H1 (cell line): Measurements from ENCODE around the gene DRD1. TPM values are rescaled to one million over a fixed set of nuclear protein-coding genes. Genes with fewer than 3 reads are reported as not detected.

ENCODE experiments used
- CTCF ChIA-PET: fragments of 300-600 bp; sonication (Branson Sonifier 250); formaldehyde crosslinking; loops from one replicate; lab custom pipeline; 2021; ENCODE audit not compliant: partially characterized antibody; lab: Charles Lee
- POLR2A ChIA-PET: fragments of 300-600 bp; sonication (Branson Sonifier 250); formaldehyde crosslinking; loops from one replicate; lab custom pipeline; 2021; ENCODE audit warnings: inconsistent platforms; ENCODE audit not compliant: partially characterized antibody; lab: Charles Lee
- DNase-seq, 2 experiments: peaks; one replicate each; pipeline versions ENCODE4 v3.0.0 to v3.0.0-alpha.2; 2010 to 2022; ENCODE audit warnings: low spot score in 2 of 2, low read depth in 1 of 2, mixed read lengths in 1 of 2
- FAIRE-seq: peaks from 2 replicates; lab custom pipeline; 2011; peaks lifted over from hg19 to GRCh38; lab: Jason Lieb, UNC
- H2AFZ ChIP-seq: 2 replicates; pipeline ENCODE4 v1.8.1; 2012; ENCODE audit warnings: low read length, inconsistent platforms
- H2AK5ac ChIP-seq: 2 replicates; pipeline ENCODE4 v1.6.1; 2013; ENCODE audit warnings: low read depth, low read length
- H2BK120ac ChIP-seq: replicated peaks from 2 replicates; pipeline ENCODE3; 2013; ENCODE audit warnings: low read depth, low read length, inconsistent platforms
- H2BK12ac ChIP-seq: 2 replicates; pipeline ENCODE4 v1.6.1; 2013; ENCODE audit warnings: low read depth, low read length
- H2BK15ac ChIP-seq: 2 replicates; pipeline ENCODE4 v1.6.1; 2013; ENCODE audit warnings: low read length
- H2BK20ac ChIP-seq: 2 replicates; pipeline ENCODE4 v1.6.1; 2013; ENCODE audit warnings: low read length
- H2BK5ac ChIP-seq: 2 replicates; pipeline ENCODE4 v1.6.1; 2013; ENCODE audit warnings: low read depth, low read length
- H3K14ac ChIP-seq: 2 replicates; pipeline ENCODE4 v1.6.1; 2013; ENCODE audit warnings: inconsistent platforms; ENCODE audit not compliant: insufficient read length
- H3K18ac ChIP-seq: 2 replicates; pipeline ENCODE4 v1.6.1; 2013; ENCODE audit warnings: low read length; ENCODE audit errors: extremely low read depth
- H3K23ac ChIP-seq: 2 replicates; pipeline ENCODE4 v1.6.1; 2013; ENCODE audit warnings: inconsistent platforms; ENCODE audit not compliant: insufficient read length
- H3K23me2 ChIP-seq: 2 replicates; pipeline ENCODE4 v1.6.1; 2013; ENCODE audit warnings: low read depth, low read length
- H3K27ac ChIP-seq: 2 replicates; pipeline ENCODE4 v1.6.1; 2011; ENCODE audit warnings: low read depth, low read length, inconsistent platforms
- H3K27me3 ChIP-seq, 4 experiments: replicated peaks in 1 of 4; 1 replicate in 1 of 4; 2 replicates in 3 of 4; pipeline versions ENCODE4 v1.6.1 to v1.8.1; 2011 to 2013; ENCODE audit warnings: low read length in 3 of 4, mild to moderate bottlenecking in 3 of 4, inconsistent platforms in 2 of 4, mixed read lengths in 2 of 4, moderate library complexity in 1 of 4; ENCODE audit not compliant: control insufficient read depth in 3 of 4, insufficient read depth in 3 of 4; ENCODE audit errors: extremely low read depth in 1 of 4
- H3K36me3 ChIP-seq, 4 experiments: 2 replicates each; pipeline versions ENCODE4 v1.6.1 to v1.8.1; 2011 to 2013; ENCODE audit warnings: mild to moderate bottlenecking in 4 of 4, low read length in 3 of 4, moderate library complexity in 2 of 4, control low read depth in 1 of 4, inconsistent platforms in 1 of 4; ENCODE audit not compliant: insufficient read depth in 4 of 4, control insufficient read depth in 2 of 4
- H3K4ac ChIP-seq: replicated peaks from 2 replicates; pipeline ENCODE3; 2013; ENCODE audit warnings: low read length, low read depth, mixed read lengths, inconsistent platforms; ENCODE audit not compliant: insufficient read length
- H3K4me1 ChIP-seq, 4 experiments: replicated peaks in 1 of 4; 1 replicate in 1 of 4; 2 replicates in 3 of 4; pipeline versions ENCODE4 v1.6.1 to v1.8.1; 2011 to 2013; ENCODE audit warnings: low read length in 3 of 4, inconsistent platforms in 2 of 4, mixed read lengths in 1 of 4; ENCODE audit not compliant: insufficient read depth in 4 of 4, control insufficient read depth in 3 of 4
- H3K4me2 ChIP-seq, 2 experiments: 2 replicates each; pipeline versions ENCODE4 v1.6.1 to v1.8.1; 2011 to 2013; ENCODE audit warnings: low read depth in 2 of 2, low read length in 2 of 2, control low read depth in 1 of 2, inconsistent platforms in 1 of 2, mild to moderate bottlenecking in 1 of 2; ENCODE audit not compliant: insufficient read depth in 1 of 2
- H3K4me3 ChIP-seq, 4 experiments: fragments of 200-600, 300-600 bp in 1 of 4; sonication (generic), shearing (Covaris generic), sonication (Bioruptor Twin) in 1 of 4; 2 replicates each; pipeline versions ENCODE4 v1.5.1 to v1.8.1; 2011 to 2016; ENCODE audit warnings: low read length in 4 of 4, low read depth in 3 of 4, control low read depth in 2 of 4, inconsistent platforms in 2 of 4, mild to moderate bottlenecking in 2 of 4, mixed read lengths in 1 of 4, moderate library complexity in 1 of 4; ENCODE audit not compliant: insufficient read depth in 2 of 4; ENCODE audit errors: extremely low read depth in 1 of 4
- H3K56ac ChIP-seq: replicated peaks from 2 replicates; pipeline ENCODE3; 2013; ENCODE audit warnings: low read depth, mild to moderate bottlenecking, mixed read lengths, low read length, inconsistent platforms; ENCODE audit not compliant: insufficient read length
- H3K79me1 ChIP-seq: 2 replicates; pipeline ENCODE4 v1.6.1; 2013; ENCODE audit warnings: low read depth, low read length, control low read depth
- H3K79me2 ChIP-seq, 2 experiments: 2 replicates each; pipeline versions ENCODE4 v1.6.1 to v1.8.1; 2012 to 2013; ENCODE audit warnings: low read length in 2 of 2, mild to moderate bottlenecking in 2 of 2, inconsistent platforms in 1 of 2; ENCODE audit not compliant: insufficient read depth in 2 of 2, control insufficient read depth in 1 of 2
- H3K9ac ChIP-seq, 4 experiments: replicated peaks in 1 of 4; 1 replicate in 1 of 4; 2 replicates in 3 of 4; pipeline versions ENCODE4 v1.6.1 to v1.8.1; 2011 to 2013; ENCODE audit warnings: low read depth in 3 of 4, low read length in 3 of 4, control low read depth in 2 of 4, mild to moderate bottlenecking in 2 of 4, moderate library complexity in 2 of 4, inconsistent platforms in 1 of 4; ENCODE audit errors: extremely low read depth in 1 of 4
- H3K9me3 ChIP-seq, 2 experiments: 2 replicates each; pipeline versions ENCODE4 v1.6.1 to v1.8.1; 2012 to 2013; ENCODE audit warnings: mild to moderate bottlenecking in 2 of 2, moderate library complexity in 2 of 2, control low read depth in 1 of 2, inconsistent platforms in 1 of 2, low read depth in 1 of 2, low read length in 1 of 2, mixed read lengths in 1 of 2; ENCODE audit not compliant: insufficient read depth in 2 of 2
- H4K20me1 ChIP-seq, 2 experiments: replicated peaks in 1 of 2; 2 replicates each; pipeline versions ENCODE3 to v1.8.1; 2011 to 2013; ENCODE audit warnings: inconsistent platforms in 2 of 2, low read length in 2 of 2, mild to moderate bottlenecking in 1 of 2; ENCODE audit not compliant: insufficient read depth in 2 of 2, control insufficient read depth in 1 of 2
- H4K5ac ChIP-seq: 2 replicates; pipeline ENCODE4 v1.6.1; 2013; ENCODE audit warnings: low read length, low read depth, mixed read lengths, inconsistent platforms; ENCODE audit not compliant: insufficient read length
- H4K8ac ChIP-seq: 2 replicates; pipeline ENCODE4 v1.8.0; 2013; ENCODE audit warnings: mild to moderate bottlenecking, moderate library complexity, low read length, inconsistent platforms; ENCODE audit not compliant: insufficient read depth; ENCODE audit errors: extremely low read depth
- H4K91ac ChIP-seq: replicated peaks from 2 replicates; pipeline ENCODE3; 2013; ENCODE audit warnings: low read length, mixed read lengths, inconsistent platforms; ENCODE audit not compliant: insufficient read length
- CREB1 ChIP-seq: IDR thresholded peaks from 2 replicates; pipeline ENCODE4 v1.6.1; 2012; ENCODE audit warnings: inconsistent platforms
- EGR1 ChIP-seq: IDR thresholded peaks from 2 replicates; pipeline ENCODE4 v1.6.1; 2011; ENCODE audit warnings: low read depth, low read length, borderline replicate concordance
- HDAC2 ChIP-seq, 2 experiments: fragments of 300-600 bp in 1 of 2; sonication (generic) in 1 of 2; IDR thresholded peaks; 2 replicates each; pipeline ENCODE4 v1.6.1; 2011 to 2012; ENCODE audit warnings: low read depth in 2 of 2, low read length in 2 of 2, mild to moderate bottlenecking in 2 of 2, moderate library complexity in 2 of 2, borderline replicate concordance in 1 of 2, inconsistent platforms in 1 of 2
- JUND ChIP-seq: IDR thresholded peaks from 2 replicates; pipeline ENCODE4 v1.6.1; 2011; ENCODE audit warnings: mild to moderate bottlenecking, improper control_type of control experiment, low read length
- KDM5A ChIP-seq: fragments of 200-600 bp; IDR thresholded peaks from 2 replicates; pipeline ENCODE4 v1.7.1; 2012; ENCODE audit warnings: mild to moderate bottlenecking, low read length, inconsistent platforms, mixed read lengths
- PHF8 ChIP-seq: fragments of 200-600 bp; sonication (generic); conservative IDR thresholded peaks from 2 replicates; pipeline ENCODE4 v1.7.1; 2012; ENCODE audit warnings: low read depth, mild to moderate bottlenecking, inconsistent platforms, low read length, moderate library complexity
- RAD21 ChIP-seq, 2 experiments: IDR thresholded peaks in 1 of 2; conservative IDR thresholded peaks in 1 of 2; 2 replicates each; pipeline ENCODE4 v1.6.1; 2011; ENCODE audit warnings: low read depth in 2 of 2, low read length in 2 of 2, improper control_type of control experiment in 1 of 2, inconsistent platforms in 1 of 2, mild to moderate bottlenecking in 1 of 2, moderate library complexity in 1 of 2
- RBBP5 ChIP-seq: IDR thresholded peaks from 2 replicates; pipeline ENCODE4 v1.7.1; 2012; ENCODE audit warnings: low read depth, mild to moderate bottlenecking, inconsistent platforms, low read length, moderate library complexity, borderline replicate concordance
- WGBS, 2 experiments: shearing (Covaris generic) in 1 of 2; methylation state at CpG; one replicate each; pipeline versions ENCODE4 v1.1.6 to v1.1.7; 2013 to 2015; ENCODE audit warnings: low lambda C conversion rate in 2 of 2, mixed read lengths in 2 of 2, inconsistent platforms in 1 of 2, low coverage in 1 of 2, missing lambda C conversion rate in 1 of 2; ENCODE audit not compliant: insufficient replicate concordance in 2 of 2, insufficient coverage in 1 of 2, insufficient read length in 1 of 2; ENCODE audit errors: extremely low coverage in 1 of 2, missing lambda C conversion rate in 1 of 2; 5-methylcytosine and 5-hydroxymethylcytosine counted together
- polyA plus RNA-seq, 7 experiments: library from polyadenylated mRNA; depleted of rRNA in 3 of 7; stranded (reverse) in 5 of 7; unstranded in 2 of 7; fragments of >200 nt in 5 of 7; fragments of 200-250 nt in 2 of 7; gene quantifications; 1 replicate in 5 of 7; 2 replicates in 1 of 7; 4 replicates in 1 of 7; pipeline versions ENCODE4 v1.2.1 to v1.2.3, GENCODE V29; 2011 to 2013; ENCODE audit warnings: missing spikeins in 2 of 7, mixed read lengths in 2 of 7
- total RNA-seq: library from RNA; stranded (reverse); fragmentation: NEBNext Ultra II Directional; extraction: Animal tissue kit (Norgen Biotek cat#: 25700); gene quantifications from 2 replicates; pipeline ENCODE4 v1.2.1, GENCODE V29; 2021

The DRD1 gene
- total and polyA plus RNA-seq, 2 of the 8 experiments (the other 6 are each of a cell fraction or from before 2014, with no cell fraction given) = 0.03 to 0.19 TPM

DNA sequence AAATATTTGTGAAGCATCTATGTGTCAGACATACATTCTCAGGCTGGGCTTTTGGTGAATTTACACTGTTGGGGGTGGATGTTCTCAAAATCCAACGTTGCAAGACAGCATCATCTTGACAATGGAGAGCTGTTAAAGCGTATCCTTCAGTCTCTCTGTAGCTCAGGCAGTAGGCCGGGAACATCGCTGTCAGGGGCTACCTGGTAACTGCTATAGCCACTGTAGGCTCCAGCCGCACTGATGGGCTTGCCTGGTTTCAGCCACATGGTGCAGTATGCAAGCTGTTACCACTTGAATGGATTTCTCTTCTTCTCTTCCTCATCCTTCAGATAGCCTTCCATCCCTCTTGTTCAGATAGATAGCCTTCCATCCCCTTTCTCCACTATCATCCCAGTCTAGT, 51.7 kb downstream of the DRD1 start:
- Histone ChIP-seq H3K27me3 (no peaks in the 10 kb centered on the region), H3K23ac (no peak overlapping the region), H3K4ac (no peak overlapping the region), H2BK5ac (no peak overlapping the region), H4K8ac (no peak overlapping the region), H2AFZ (no peak overlapping the region; the same call in 1 of the 2 replicates), H3K9me3 (peaks cover 3 to 4% of the 10 kb centered on the region in 2 experiments; a peak in 1 of 4 replicates), H3K4me3 (no peak overlapping the region), H3K18ac (no peak overlapping the region), H3K56ac (no peak overlapping the region), H3K9ac (no peak overlapping the region), H2BK15ac (no peak overlapping the region), H2BK20ac (no peak overlapping the region), H3K14ac (no peak overlapping the region), H2BK120ac (no peak overlapping the region), H4K91ac (no peak overlapping the region), H3K79me2 (no peaks in the 10 kb centered on the region), H3K27ac (no peak overlapping the region), H3K4me1 (peaks cover 0 to 1% (median under 1%) of the 10 kb centered on the region in 4 experiments; a peak in 3 of 7 replicates), H2BK12ac (no peak overlapping the region), H3K79me1 (no peaks in the 10 kb centered on the region), H4K5ac (no peak overlapping the region), H3K36me3 (no peaks in the 10 kb centered on the region), H3K4me2 (no peak overlapping the region), H3K23me2 (no peaks in the 10 kb centered on the region), H2AK5ac (no peak overlapping the region), H4K20me1 (no peaks in the 10 kb centered on the region)
- no peak for DNase-seq
- ChIA-PET POLR2A (no interaction called here), CTCF (interaction anchor here (1.7 kb wide), 1 partner anchor 73 kb away, joined by 4 read pairs; no protein-coding TSS in a partner anchor)
- no peak for FAIRE-seq
- 90% methylated on average over 5 of the region's 5 CpGs; no CpG with 5 or more reads in 1 of the 2 experiments for WGBS, 2 experiments
- TF ChIP-seq KDM5A = no peak
- TF ChIP-seq RAD21 (IDR thresholded peaks at IDR 0.05 in 1 of 2, conservative IDR thresholded peaks at IDR 0.05 in 1 of 2; ENCODE audit: low read depth in 2 of 2, low read length in 2 of 2) = no peak
- no peak for TF ChIP-seq CREB1
- TF ChIP-seq RBBP5 = no peak
- TF ChIP-seq HDAC2 (IDR thresholded peaks at IDR 0.05; ENCODE audit: borderline replicate concordance in 1 of 2, low read depth in 2 of 2, low read length in 2 of 2) = no peak
- TF ChIP-seq JUND = no peak
- no peak for TF ChIP-seq PHF8
- TF ChIP-seq EGR1 = no peak
